Esophagus muscularis mucosa (tissue), 4 donors: Measurements from ENCODE around the gene EMID1. TPM values are rescaled to one million over a fixed set of nuclear protein-coding genes. Genes with fewer than 3 reads are reported as not detected.
A peak's percentile ranks its signal among the peaks of the same experiment; 100 is the strongest.

Experiments used
- DNase-seq: peaks from one replicate; pipeline ENCODE4 v3.0.0-alpha.2; 2017; ENCODE audit errors: extremely low spot score
- H3K27ac ChIP-seq, 4 donors: fragments of 200-600 bp; sonication (generic); replicated peaks in 1 of 4; 1 replicate in 3 of 4; 2 replicates in 1 of 4; pipeline ENCODE4 v1.5.1; 2016 to 2019; ENCODE audit warnings: mild to moderate bottlenecking in 1 of 4
- H3K27me3 ChIP-seq, 4 donors: fragments of 200-600 bp; sonication (generic); one replicate each; pipeline versions ENCODE4 v1.5.1 to v1.6.0; 2016 to 2019
- H3K36me3 ChIP-seq, 4 donors: fragments of 200-600 bp; sonication (generic); one replicate each; pipeline ENCODE4 v1.5.1; 2016 to 2019
- H3K4me1 ChIP-seq, 4 donors: fragments of 200-600 bp; sonication (generic); one replicate each; pipeline ENCODE4 v1.5.1; 2016 to 2019
- H3K4me3 ChIP-seq, 4 donors: fragments of 200-600 bp; sonication (generic); 1 replicate in 2 of 4; 2 replicates in 2 of 4; pipeline ENCODE4 v1.5.1; 2016 to 2019; ENCODE audit warnings: mild to moderate bottlenecking in 4 of 4, moderate library complexity in 1 of 4
- H3K9me3 ChIP-seq, 4 donors: fragments of 200-600 bp; sonication (generic); 1 replicate in 3 of 4; 2 replicates in 1 of 4; pipeline ENCODE4 v1.5.1; 2016 to 2019
- CTCF ChIP-seq, 3 experiments: fragments of 200-600 bp in 2 of 3; fragments of 450-650 bp in 1 of 3; sonication (generic) in 2 of 3; IDR thresholded peaks; one replicate each; pipeline ENCODE4 v1.5.1; 2017 to 2019; ENCODE audit warnings: antibody characterized with exemption in 3 of 3, mild to moderate bottlenecking in 2 of 3, moderate library complexity in 1 of 3
- EP300 ChIP-seq: sonication (generic); formaldehyde crosslinking; IDR thresholded peaks from one replicate; pipeline ENCODE4 v1.6.1; 2017; ENCODE audit warnings: antibody characterized with exemption
- POLR2A ChIP-seq: fragments of 450-650 bp; IDR thresholded peaks from one replicate; pipeline ENCODE4 v1.6.1; 2017; ENCODE audit warnings: antibody characterized with exemption, moderate library complexity, mild to moderate bottlenecking, low read depth
- POLR2AphosphoS5 ChIP-seq, 2 donors: sonication (generic); formaldehyde crosslinking; IDR thresholded peaks; one replicate each; pipeline ENCODE4 v1.6.1; 2017; ENCODE audit warnings: antibody characterized with exemption in 2 of 2
- WGBS: methylation state at CpG from one replicate; pipeline ENCODE4 v1.1.5; 2018; 5-methylcytosine and 5-hydroxymethylcytosine counted together
- intact Hi-C: fragments of 100-400 bp; cut with DNase I; formaldehyde crosslinking; loops from one replicate; pipeline ENCODE4 v1.15.1; 2023
- total RNA-seq, 4 donors: library from RNA; depleted of rRNA; stranded (reverse); fragments of >200 nt; gene quantifications; one replicate each; pipeline versions ENCODE4 v1.1.0 to v1.2.1, GENCODE V29; 2016

EMID1 gene
- total RNA-seq, 4 donors from 2014 or later = 0.65 to 4.0 (median 0.93) TPM

- DNase-seq = no peak
- no peak overlapping the region for H3K27ac ChIP-seq
- TF ChIP-seq POLR2AphosphoS5 (IDR thresholded peaks at IDR 0.05) (no peak), EP300 (no peak), CTCF (IDR thresholded peaks at IDR 0.05) (no peak), POLR2A (no peak)
- no peak overlapping the region for H3K4me3 ChIP-seq
- H3K9me3 ChIP-seq = no peaks in the 10 kb centered on the region
- WGBS = 85% methylated on average over 6 of the region's 8 CpGs
- no peaks in the 10 kb centered on the region for H3K27me3 ChIP-seq
- peaks cover 64 to 83% (median 79%) of the 10 kb centered on the region in 4 donors for H3K36me3 ChIP-seq
- intact Hi-C loops = no loop called here
- H3K4me1 ChIP-seq = peaks cover 8 to 20% (median 16%) of the 10 kb centered on the region in 4 donors
These were observed 92.9 kb downstream of the EMID1 start for GRCh38 chr22:29298641-29299040.

- Histone ChIP-seq H3K4me1 (peaks cover 8 to 20% (median 17%) of the 10 kb centered on the region in 4 donors), H3K9me3 (no peaks in the 10 kb centered on the region), H3K27me3 (no peaks in the 10 kb centered on the region), H3K36me3 (peaks cover 60 to 76% (median 72%) of the 10 kb centered on the region in 4 donors), H3K4me3 (no peak overlapping the region), H3K27ac (no peak overlapping the region)
- no peak for TF ChIP-seq EP300
- no peak for TF ChIP-seq CTCF (IDR thresholded peaks at IDR 0.05)
- TF ChIP-seq POLR2A = no peak
- no peak for TF ChIP-seq POLR2AphosphoS5 (IDR thresholded peaks at IDR 0.05)
- intact Hi-C loops = no loop called here
- DNase-seq = no peak
- 83% methylated on average over 19 of the region's 19 CpGs for WGBS
These were observed 93.6 kb downstream of the EMID1 start for GRCh38 chr22:29299136-29299900.

GRCh38 chr22:29300467-29300806 lies 94.7 kb downstream of the EMID1 start:
- intact Hi-C loops = no loop called here
- H3K4me1 ChIP-seq = peaks cover 8 to 20% (median 17%) of the 10 kb centered on the region in 4 donors
- DNase-seq = no peak
- no peak for TF ChIP-seq POLR2A
- TF ChIP-seq POLR2AphosphoS5 (IDR thresholded peaks at IDR 0.05) = no peak
- TF ChIP-seq CTCF (IDR thresholded peaks at IDR 0.05) = no peak
- TF ChIP-seq EP300 = no peak
- peaks cover 53 to 65% (median 61%) of the 10 kb centered on the region in 4 donors for H3K36me3 ChIP-seq
- no peaks in the 10 kb centered on the region for H3K27me3 ChIP-seq
- no peaks in the 10 kb centered on the region for H3K9me3 ChIP-seq
- 51% methylated on average over 4 of the region's 4 CpGs for WGBS
- H3K4me3 ChIP-seq = no peak overlapping the region
- H3K27ac ChIP-seq = no peak overlapping the region

GRCh38 chr22:29300807-29301601 lies 95.3 kb downstream of the EMID1 start:
- H3K4me3 ChIP-seq = no peak overlapping the region
- WGBS = 70% methylated on average over 10 of the region's 10 CpGs
- no peak for DNase-seq
- peaks cover 48 to 59% (median 55%) of the 10 kb centered on the region in 4 donors for H3K36me3 ChIP-seq
- intact Hi-C loops = no loop called here
- H3K27ac ChIP-seq = no peak overlapping the region
- peaks cover 8 to 24% (median 21%) of the 10 kb centered on the region in 4 donors for H3K4me1 ChIP-seq
- no peaks in the 10 kb centered on the region for H3K9me3 ChIP-seq
- H3K27me3 ChIP-seq = no peaks in the 10 kb centered on the region
- TF ChIP-seq POLR2AphosphoS5 (IDR thresholded peaks at IDR 0.05) (peak in 1 of 2 donors; percentile 26), POLR2A (no peak)

GRCh38 chr22:29301716-29302401 lies 96.2 kb downstream of the EMID1 start:
- DNase-seq = no peak
- H3K36me3 ChIP-seq = peaks cover 39 to 51% (median 46%) of the 10 kb centered on the region in 4 donors
- TF ChIP-seq EP300 (no peak), POLR2A (no peak), CTCF (IDR thresholded peaks at IDR 0.05) (no peak), POLR2AphosphoS5 (IDR thresholded peaks at IDR 0.05) (no peak)
- H3K4me1 ChIP-seq = peaks cover 8 to 29% (median 26%) of the 10 kb centered on the region in 4 donors
- no peaks in the 10 kb centered on the region for H3K27me3 ChIP-seq
- 89% methylated on average over 16 of the region's 17 CpGs for WGBS
- H3K4me3 ChIP-seq = no peak overlapping the region
- H3K9me3 ChIP-seq = no peaks in the 10 kb centered on the region
- intact Hi-C loops = no loop called here
- peak overlapping the region in 2 of 4 donors; percentile 6 to 44 for H3K27ac ChIP-seq
